Left cardiac atrium (tissue), 2 donors: Measurements from ENCODE around the gene STAT3. TPM values are rescaled to one million over a fixed set of nuclear protein-coding genes. Genes with fewer than 3 reads are reported as not detected.

Experiments used
- total RNA-seq, 2 donors: library from RNA; stranded (reverse); fragmentation: NEBNext Ultra II Directional; extraction: Animal tissue kit (Norgen Biotek cat#: 25700); gene quantifications; one replicate each; pipeline ENCODE4 v1.2.1, GENCODE V29; 2021
- donor health status: DM: no; HTN: yes; CAD: no; lungs with severe emphysema.
- donor health status: DM: yes; HTN: yes; CAD: no.

Gene STAT3
- total RNA-seq, 2 donors from 2014 or later = 106 to 241 TPM

Other genes starting within 250 kb of the STAT3 start
- 10 to 100 TPM; 68.2 to 72.6 TPM for gene RAB5C, start 233.5 kb downstream of the STAT3 start, total RNA-seq
- under 1 TPM; 0.18 to 0.21 TPM for gene KCNH4, start 207.3 kb downstream of the STAT3 start, total RNA-seq
- gene HCRT, start 203.0 kb downstream of the STAT3 start, total RNA-seq = not detected
- gene GHDC, start 193.9 kb downstream of the STAT3 start, total RNA-seq = 10 to 100 TPM; 10.4 to 11.7 TPM
- 10 to 100 TPM; 42.4 to 46.2 TPM for gene STAT5B, start 112.1 kb downstream of the STAT3 start, total RNA-seq
- 10 to 100 TPM; 38.1 to 40.6 TPM for gene STAT5A, start 99.9 kb downstream of the STAT3 start, total RNA-seq
- 100 to 1,000 TPM; 258 to 297 TPM for gene CAVIN1, start 34.8 kb upstream of the STAT3 start, total RNA-seq
- 10 to 100 TPM; 40.3 to 55.4 TPM for gene ATP6V0A1, start 70.4 kb upstream of the STAT3 start, total RNA-seq
- gene NAGLU, start 147.8 kb upstream of the STAT3 start, total RNA-seq = 10 to 100 TPM; 15.1 to 20.7 TPM
- gene HSD17B1, start 164.5 kb upstream of the STAT3 start, total RNA-seq = 1 to 10 TPM; 2.8 to 3.7 TPM
- 10 to 100 TPM; 37.2 to 37.5 TPM for gene COASY, start 173.7 kb upstream of the STAT3 start, total RNA-seq
- 10 to 100 TPM; 51.3 to 55.3 TPM for gene MLX, start 178.7 kb upstream of the STAT3 start, total RNA-seq
- 1 to 10 TPM; 2.2 to 3.4 TPM for gene PSMC3IP, start 189.3 kb upstream of the STAT3 start, total RNA-seq
- 10 to 100 TPM; 26.0 to 26.1 TPM for gene RETREG3, start 220.9 kb upstream of the STAT3 start, total RNA-seq
- 10 to 100 TPM; 45.3 to 54.8 TPM for gene TUBG1, start 221.2 kb upstream of the STAT3 start, total RNA-seq